ENCODE results near the gene DYNC1I1. TPM values are rescaled to one million over a fixed set of nuclear protein-coding genes. Genes with fewer than 3 reads are reported as not detected.

DYNC1I1 gene
- total and polyA plus RNA-seq, 2 of the 13 experiments (the other 11 are each of a cell fraction or from before 2014, with no cell fraction given) = not detected

DNA sequence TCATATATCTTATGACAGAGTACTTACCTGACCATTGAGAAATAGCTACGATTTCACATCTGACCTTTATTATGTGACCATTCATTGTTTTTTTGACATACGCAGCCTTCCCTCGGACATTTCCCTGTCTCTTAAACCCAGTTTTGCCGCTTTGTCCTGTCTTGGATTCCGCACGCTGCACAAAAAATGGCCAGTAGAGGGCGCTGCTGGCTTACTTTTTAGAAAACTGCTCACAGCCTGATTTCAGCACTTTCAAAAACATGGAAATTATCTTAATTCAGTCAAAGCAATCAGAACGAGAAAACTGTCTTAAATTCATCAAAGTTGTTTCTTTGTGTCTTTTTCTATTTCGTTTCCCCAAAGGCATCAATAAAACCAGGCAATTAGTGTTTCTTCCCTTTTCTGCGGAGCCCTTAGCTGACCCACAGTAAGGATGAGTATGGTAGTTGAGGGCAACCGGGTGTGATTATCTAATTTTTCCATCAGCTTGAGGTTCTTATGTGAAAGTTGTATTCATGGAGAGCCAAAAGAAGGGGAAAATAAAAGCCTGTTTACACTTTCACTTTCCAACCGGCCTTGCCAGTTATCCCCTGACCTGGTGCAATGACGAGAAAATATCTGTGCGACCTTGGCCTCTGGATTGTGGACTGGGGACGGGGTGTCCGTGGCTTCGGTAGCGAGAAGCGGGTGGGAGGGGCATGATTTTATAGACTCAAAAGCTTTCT, 144.4 kb downstream of the DYNC1I1 start (continued):
- 0 out of 2 replicates have a peak, but pooled peaks have one; percentile 30 for TF ChIP-seq ZNF569 (CRISPR knock-in tag; IDR thresholded peaks at IDR 0.05; ENCODE audit: borderline replicate concordance)
- TF ChIP-seq, protein P1, sequence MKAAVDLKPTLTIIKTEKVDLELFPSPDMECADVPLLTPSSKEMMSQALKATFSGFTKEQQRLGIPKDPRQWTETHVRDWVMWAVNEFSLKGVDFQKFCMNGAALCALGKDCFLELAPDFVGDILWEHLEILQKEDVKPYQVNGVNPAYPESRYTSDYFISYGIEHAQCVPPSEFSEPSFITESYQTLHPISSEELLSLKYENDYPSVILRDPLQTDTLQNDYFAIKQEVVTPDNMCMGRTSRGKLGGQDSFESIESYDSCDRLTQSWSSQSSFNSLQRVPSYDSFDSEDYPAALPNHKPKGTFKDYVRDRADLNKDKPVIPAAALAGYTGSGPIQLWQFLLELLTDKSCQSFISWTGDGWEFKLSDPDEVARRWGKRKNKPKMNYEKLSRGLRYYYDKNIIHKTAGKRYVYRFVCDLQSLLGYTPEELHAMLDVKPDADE (CRISPR knock-in tag; IDR thresholded peaks at IDR 0.05) = no peak
- peak; percentile 32; the same call in 1 of the 2 replicates for TF ChIP-seq SAP130 (CRISPR knock-in tag; IDR thresholded peaks at IDR 0.05; ENCODE audit: low read depth)
- TF ChIP-seq ZNF567 (CRISPR knock-in tag; IDR thresholded peaks at IDR 0.05; ENCODE audit: borderline replicate concordance) = no peak
- 0 out of 2 replicates have a peak, but pooled peaks have one; percentile 37 for TF ChIP-seq ZMYM4 (CRISPR knock-in tag; IDR thresholded peaks at IDR 0.05)
- TF ChIP-seq ZNF773 (CRISPR knock-in tag; IDR thresholded peaks at IDR 0.05; ENCODE audit: borderline replicate concordance) = no peak
- 0 out of 2 replicates have a peak, but pooled peaks have one; percentile 13 for TF ChIP-seq SMAD3 (CRISPR knock-in tag; IDR thresholded peaks at IDR 0.05)
- no peak for TF ChIP-seq ZNF572 (CRISPR knock-in tag; IDR thresholded peaks at IDR 0.05)
- peak; percentile 24; the same call in 1 of the 2 replicates for TF ChIP-seq KAT8 (CRISPR knock-in tag; IDR thresholded peaks at IDR 0.05)
- no peak for TF ChIP-seq ZNF629 (CRISPR knock-in tag; conservative IDR thresholded peaks at IDR 0.05)
- TF ChIP-seq, protein P2, sequence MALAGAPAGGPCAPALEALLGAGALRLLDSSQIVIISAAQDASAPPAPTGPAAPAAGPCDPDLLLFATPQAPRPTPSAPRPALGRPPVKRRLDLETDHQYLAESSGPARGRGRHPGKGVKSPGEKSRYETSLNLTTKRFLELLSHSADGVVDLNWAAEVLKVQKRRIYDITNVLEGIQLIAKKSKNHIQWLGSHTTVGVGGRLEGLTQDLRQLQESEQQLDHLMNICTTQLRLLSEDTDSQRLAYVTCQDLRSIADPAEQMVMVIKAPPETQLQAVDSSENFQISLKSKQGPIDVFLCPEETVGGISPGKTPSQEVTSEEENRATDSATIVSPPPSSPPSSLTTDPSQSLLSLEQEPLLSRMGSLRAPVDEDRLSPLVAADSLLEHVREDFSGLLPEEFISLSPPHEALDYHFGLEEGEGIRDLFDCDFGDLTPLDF (CRISPR knock-in tag; IDR thresholded peaks at IDR 0.05) = peak; percentile 34; the same call in 1 of the 2 replicates
- TF ChIP-seq SMC3 (IDR thresholded peaks at IDR 0.05; ENCODE audit: low read length) = peak; percentile 45
- TF ChIP-seq MTA3 (CRISPR knock-in tag; IDR thresholded peaks at IDR 0.05) = no peak
- TF ChIP-seq SP4 (CRISPR knock-in tag; IDR thresholded peaks at IDR 0.05) = no peak
- TF ChIP-seq IRF2 (CRISPR knock-in tag; IDR thresholded peaks at IDR 0.05) = peak; percentile 74
- TF ChIP-seq, protein P3, sequence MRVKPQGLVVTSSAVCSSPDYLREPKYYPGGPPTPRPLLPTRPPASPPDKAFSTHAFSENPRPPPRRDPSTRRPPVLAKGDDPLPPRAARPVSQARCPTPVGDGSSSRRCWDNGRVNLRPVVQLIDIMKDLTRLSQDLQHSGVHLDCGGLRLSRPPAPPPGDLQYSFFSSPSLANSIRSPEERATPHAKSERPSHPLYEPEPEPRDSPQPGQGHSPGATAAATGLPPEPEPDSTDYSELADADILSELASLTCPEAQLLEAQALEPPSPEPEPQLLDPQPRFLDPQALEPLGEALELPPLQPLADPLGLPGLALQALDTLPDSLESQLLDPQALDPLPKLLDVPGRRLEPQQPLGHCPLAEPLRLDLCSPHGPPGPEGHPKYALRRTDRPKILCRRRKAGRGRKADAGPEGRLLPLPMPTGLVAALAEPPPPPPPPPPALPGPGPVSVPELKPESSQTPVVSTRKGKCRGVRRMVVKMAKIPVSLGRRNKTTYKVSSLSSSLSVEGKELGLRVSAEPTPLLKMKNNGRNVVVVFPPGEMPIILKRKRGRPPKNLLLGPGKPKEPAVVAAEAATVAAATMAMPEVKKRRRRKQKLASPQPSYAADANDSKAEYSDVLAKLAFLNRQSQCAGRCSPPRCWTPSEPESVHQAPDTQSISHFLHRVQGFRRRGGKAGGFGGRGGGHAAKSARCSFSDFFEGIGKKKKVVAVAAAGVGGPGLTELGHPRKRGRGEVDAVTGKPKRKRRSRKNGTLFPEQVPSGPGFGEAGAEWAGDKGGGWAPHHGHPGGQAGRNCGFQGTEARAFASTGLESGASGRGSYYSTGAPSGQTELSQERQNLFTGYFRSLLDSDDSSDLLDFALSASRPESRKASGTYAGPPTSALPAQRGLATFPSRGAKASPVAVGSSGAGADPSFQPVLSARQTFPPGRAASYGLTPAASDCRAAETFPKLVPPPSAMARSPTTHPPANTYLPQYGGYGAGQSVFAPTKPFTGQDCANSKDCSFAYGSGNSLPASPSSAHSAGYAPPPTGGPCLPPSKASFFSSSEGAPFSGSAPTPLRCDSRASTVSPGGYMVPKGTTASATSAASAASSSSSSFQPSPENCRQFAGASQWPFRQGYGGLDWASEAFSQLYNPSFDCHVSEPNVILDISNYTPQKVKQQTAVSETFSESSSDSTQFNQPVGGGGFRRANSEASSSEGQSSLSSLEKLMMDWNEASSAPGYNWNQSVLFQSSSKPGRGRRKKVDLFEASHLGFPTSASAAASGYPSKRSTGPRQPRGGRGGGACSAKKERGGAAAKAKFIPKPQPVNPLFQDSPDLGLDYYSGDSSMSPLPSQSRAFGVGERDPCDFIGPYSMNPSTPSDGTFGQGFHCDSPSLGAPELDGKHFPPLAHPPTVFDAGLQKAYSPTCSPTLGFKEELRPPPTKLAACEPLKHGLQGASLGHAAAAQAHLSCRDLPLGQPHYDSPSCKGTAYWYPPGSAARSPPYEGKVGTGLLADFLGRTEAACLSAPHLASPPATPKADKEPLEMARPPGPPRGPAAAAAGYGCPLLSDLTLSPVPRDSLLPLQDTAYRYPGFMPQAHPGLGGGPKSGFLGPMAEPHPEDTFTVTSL (CRISPR knock-in tag; IDR thresholded peaks at IDR 0.05; ENCODE audit: borderline replicate concordance) = no peak
- peak; percentile 65 for TF ChIP-seq SALL1 (CRISPR knock-in tag; IDR thresholded peaks at IDR 0.05)
- no peak for TF ChIP-seq RORA (CRISPR knock-in tag; IDR thresholded peaks at IDR 0.05)
- TF ChIP-seq NBN (conservative IDR thresholded peaks at IDR 0.05) = no peak
- TF ChIP-seq, protein P4, sequence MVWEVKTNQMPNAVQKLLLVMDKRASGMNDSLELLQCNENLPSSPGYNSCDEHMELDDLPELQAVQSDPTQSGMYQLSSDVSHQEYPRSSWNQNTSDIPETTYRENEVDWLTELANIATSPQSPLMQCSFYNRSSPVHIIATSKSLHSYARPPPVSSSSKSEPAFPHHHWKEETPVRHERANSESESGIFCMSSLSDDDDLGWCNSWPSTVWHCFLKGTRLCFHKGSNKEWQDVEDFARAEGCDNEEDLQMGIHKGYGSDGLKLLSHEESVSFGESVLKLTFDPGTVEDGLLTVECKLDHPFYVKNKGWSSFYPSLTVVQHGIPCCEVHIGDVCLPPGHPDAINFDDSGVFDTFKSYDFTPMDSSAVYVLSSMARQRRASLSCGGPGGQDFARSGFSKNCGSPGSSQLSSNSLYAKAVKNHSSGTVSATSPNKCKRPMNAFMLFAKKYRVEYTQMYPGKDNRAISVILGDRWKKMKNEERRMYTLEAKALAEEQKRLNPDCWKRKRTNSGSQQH (CRISPR knock-in tag; IDR thresholded peaks at IDR 0.05; ENCODE audit: low read depth) = no peak
- no peak for TF ChIP-seq JUND (CRISPR knock-in tag; IDR thresholded peaks at IDR 0.05)
- no peak for TF ChIP-seq PLRG1 (conservative IDR thresholded peaks at IDR 0.05)

Measured in HepG2 (cell line).